GM04503 (cell line): ENCODE results near the gene UBE3B.

ENCODE experiments used
- DNase-seq: peaks from one replicate; pipeline ENCODE4 v3.0.0-alpha.2; 2012; ENCODE audit warnings: low read depth

UBE3B gene

DNA sequence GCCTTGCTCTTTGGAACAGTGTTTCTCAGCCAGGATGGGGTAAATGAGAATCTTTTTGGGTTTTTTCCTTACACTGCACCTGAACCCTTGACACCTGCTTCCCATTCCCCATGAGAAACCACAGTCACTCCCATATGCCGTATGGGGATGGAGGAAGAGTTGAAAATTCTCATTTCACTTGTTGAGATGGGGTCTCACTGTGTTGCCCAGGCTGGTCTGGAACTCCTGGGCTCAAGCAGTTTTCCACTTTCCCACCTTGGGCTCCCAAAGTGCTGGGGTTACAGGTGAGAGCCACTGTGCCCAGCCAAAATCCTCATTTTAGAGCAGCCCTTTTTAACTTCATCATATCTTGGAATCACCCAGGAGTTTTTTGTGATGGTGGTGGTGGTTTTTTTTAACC lies 99.9 kb downstream of the UBE3B start:
- no peak for DNase-seq

- no peak for DNase-seq
These were observed 101.0 kb downstream of the UBE3B start for GRCh38 chr12:109578330-109578927.

GRCh38 chr12:109579639-109580038 lies 102.2 kb downstream of the UBE3B start:
- DNase-seq, result no peak

DNA sequence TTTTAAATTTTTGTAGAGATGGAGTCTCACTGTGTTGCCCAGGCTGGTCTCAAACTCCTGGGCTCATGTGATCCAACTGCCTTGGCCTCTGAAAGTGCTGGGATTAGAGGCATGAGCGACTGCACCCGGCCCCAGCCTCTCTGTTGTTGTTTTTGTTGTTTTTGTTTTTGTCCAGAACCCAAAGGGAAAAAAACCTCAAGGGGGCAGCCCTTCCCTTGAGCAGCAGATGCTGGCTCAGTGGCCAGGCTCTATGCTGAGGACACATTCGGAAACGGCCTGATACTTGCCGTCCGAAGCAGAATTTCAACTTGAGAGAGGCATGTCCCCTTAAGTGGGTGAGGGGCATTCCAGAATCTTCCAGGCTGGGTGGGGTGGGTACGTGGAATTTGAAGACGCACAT lies 102.8 kb downstream of the UBE3B start:
- DNase-seq, result no peak

GRCh38 chr12:109580684-109581333 lies 103.4 kb downstream of the UBE3B start:
- DNase-seq, result no peak

GRCh38 chr12:109581334-109581691 lies 103.9 kb downstream of the UBE3B start:
- no peak for DNase-seq

- peak; percentile 29 for DNase-seq
These were observed 104.4 kb downstream of the UBE3B start for GRCh38 chr12:109581856-109582255.

DNA sequence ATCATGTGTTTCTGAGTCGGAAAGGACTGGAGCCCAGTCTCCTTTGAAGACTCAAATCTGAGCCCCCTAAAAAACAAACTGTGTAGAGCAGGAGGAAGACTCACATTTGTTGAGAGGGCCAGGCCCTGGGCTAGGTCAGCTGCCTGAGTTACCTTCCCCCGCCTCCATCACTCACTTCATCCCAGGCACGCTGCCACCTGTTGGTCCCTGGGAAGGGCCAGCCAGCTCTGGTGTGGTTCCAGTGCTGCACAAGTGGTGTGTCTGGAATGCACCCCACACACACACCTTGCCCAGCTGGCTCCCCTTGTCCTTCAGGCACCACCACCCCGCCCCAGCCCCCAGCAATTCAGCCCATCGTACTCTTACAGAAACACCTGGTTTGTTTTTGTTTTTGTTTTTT lies 105.2 kb downstream of the UBE3B start:
- DNase-seq, result no peak

GRCh38 chr12:109583733-109584132 lies 106.3 kb downstream of the UBE3B start:
- DNase-seq, result no peak
